Subcutaneous abdominal adipose tissue (tissue), 5 donors: ENCODE results near the gene GGA2.

ENCODE experiments used
- H3K27ac ChIP-seq: one replicate; pipeline ENCODE4 v1.7.0; 2013; ENCODE audit warnings: low read depth, mild to moderate bottlenecking, inconsistent platforms, low read length, moderate library complexity
- H3K27me3 ChIP-seq, 5 donors: one replicate each; pipeline ENCODE4 v1.7.0; 2013; ENCODE audit warnings: low read length in 5 of 5, inconsistent platforms in 1 of 5; ENCODE audit not compliant: control insufficient read depth in 5 of 5, insufficient read depth in 4 of 5
- H3K36me3 ChIP-seq, 5 donors: one replicate each; pipeline ENCODE4 v1.7.0; 2013; ENCODE audit warnings: low read length in 5 of 5; ENCODE audit not compliant: control insufficient read depth in 5 of 5, insufficient read depth in 5 of 5
- H3K4me1 ChIP-seq, 5 donors: one replicate each; pipeline ENCODE4 v1.7.0; 2013; ENCODE audit warnings: low read length in 5 of 5, mild to moderate bottlenecking in 3 of 5, moderate library complexity in 1 of 5; ENCODE audit not compliant: control insufficient read depth in 5 of 5, insufficient read depth in 5 of 5
- H3K4me3 ChIP-seq, 5 donors: one replicate each; pipeline ENCODE4 v1.7.0; 2013; ENCODE audit warnings: low read length in 5 of 5, low read depth in 1 of 5
- H3K9ac ChIP-seq, 5 donors: one replicate each; pipeline ENCODE4 v1.7.0; 2013; ENCODE audit warnings: low read length in 5 of 5, mild to moderate bottlenecking in 4 of 5, moderate library complexity in 3 of 5
- H3K9me3 ChIP-seq, 5 donors: one replicate each; pipeline ENCODE4 v1.7.0; 2013; ENCODE audit warnings: low read length in 5 of 5; ENCODE audit not compliant: control insufficient read depth in 5 of 5
- donor health status: healthy.
- donor health status: healthy.
- donor health status: healthy.
- donor health status: healthy.
- donor health status: healthy.

GGA2 gene

GRCh38 chr16:23539984-23540816, 29.9 kb upstream of the GGA2 start:
- no peak overlapping the region for H3K27ac ChIP-seq
- no peaks in the 10 kb centered on the region for H3K9me3 ChIP-seq
- no peaks in the 10 kb centered on the region for H3K27me3 ChIP-seq
- no peak overlapping the region for H3K9ac ChIP-seq
- H3K4me1 ChIP-seq, result no peaks in the 10 kb centered on the region
- no peak overlapping the region for H3K4me3 ChIP-seq
- peaks cover 8 to 72% (median 40%) of the 10 kb centered on the region in 5 donors for H3K36me3 ChIP-seq

DNA sequence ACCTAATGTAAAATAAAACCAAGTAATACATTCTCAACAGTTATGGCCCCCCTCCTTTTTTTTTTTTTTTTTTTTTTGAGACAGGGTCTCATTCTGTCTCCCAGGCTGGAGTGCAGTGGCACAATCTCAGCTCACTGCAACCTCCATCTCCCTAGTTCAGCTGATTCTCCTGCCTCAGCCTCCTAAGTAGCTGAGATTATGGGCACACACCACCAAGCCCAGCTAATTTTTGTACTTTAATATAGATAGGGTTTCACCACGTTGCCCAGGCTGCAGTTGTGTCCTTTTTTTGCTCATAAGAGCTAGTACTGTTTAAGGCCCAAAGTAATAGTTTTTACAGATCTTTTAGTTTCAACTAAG, 28.6 kb upstream of the GGA2 start:
- H3K36me3 ChIP-seq, result peaks cover 8 to 73% (median 43%) of the 10 kb centered on the region in 5 donors
- H3K4me3 ChIP-seq, result no peak overlapping the region
- no peak overlapping the region for H3K9ac ChIP-seq
- H3K27me3 ChIP-seq, result no peaks in the 10 kb centered on the region
- no peaks in the 10 kb centered on the region for H3K9me3 ChIP-seq
- no peak overlapping the region for H3K27ac ChIP-seq
- no peaks in the 10 kb centered on the region for H3K4me1 ChIP-seq

GRCh38 chr16:23537390-23537789, 27.1 kb upstream of the GGA2 start:
- no peaks in the 10 kb centered on the region for H3K9me3 ChIP-seq
- H3K27ac ChIP-seq, result no peak overlapping the region
- no peak overlapping the region for H3K9ac ChIP-seq
- H3K4me3 ChIP-seq, result no peak overlapping the region
- no peaks in the 10 kb centered on the region for H3K4me1 ChIP-seq
- no peaks in the 10 kb centered on the region for H3K27me3 ChIP-seq
- H3K36me3 ChIP-seq, result peaks cover 8 to 73% (median 53%) of the 10 kb centered on the region in 5 donors

- Histone ChIP-seq H3K27ac (no peak overlapping the region), H3K36me3 (peaks cover 9 to 78% (median 62%) of the 10 kb centered on the region in 5 donors), H3K27me3 (no peaks in the 10 kb centered on the region)
Measured at GRCh38 chr16:23535901-23536300, 25.6 kb upstream of the GGA2 start.

GRCh38 chr16:23534868-23535860, 24.9 kb upstream of the GGA2 start:
- Histone ChIP-seq H3K27ac (no peak overlapping the region), H3K9ac (no peak overlapping the region), H3K4me3 (no peak overlapping the region), H3K27me3 (no peaks in the 10 kb centered on the region), H3K36me3 (peaks cover 7 to 75% (median 60%) of the 10 kb centered on the region in 5 donors), H3K9me3 (no peaks in the 10 kb centered on the region), H3K4me1 (no peaks in the 10 kb centered on the region)

More at GRCh38 chr16:23535901-23536300, 25.6 kb upstream of the GGA2 start:
- Histone ChIP-seq H3K4me1 (no peaks in the 10 kb centered on the region), H3K9ac (no peak overlapping the region), H3K9me3 (no peaks in the 10 kb centered on the region), H3K4me3 (no peak overlapping the region)

DNA sequence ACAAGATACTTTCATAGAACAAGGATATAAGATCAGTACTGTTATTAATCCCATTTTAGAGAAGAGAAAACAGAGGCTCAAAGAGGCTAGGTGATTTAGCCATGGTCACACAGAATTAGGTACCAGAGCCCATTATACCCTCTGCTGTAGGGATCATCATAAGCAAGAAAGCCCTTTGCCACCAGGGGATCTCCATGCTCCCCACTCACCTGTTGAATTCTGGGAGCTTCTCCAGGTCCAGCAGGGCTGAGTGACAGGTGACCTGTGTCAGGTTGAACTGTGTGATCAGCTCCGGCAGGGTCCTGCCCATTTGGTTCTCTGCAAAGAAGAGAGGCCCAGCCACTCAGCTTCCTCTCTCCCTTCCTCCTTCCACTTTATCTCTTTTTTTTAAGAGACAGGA, 22.2 kb upstream of the GGA2 start:
- H3K27ac ChIP-seq, result no peak overlapping the region
- H3K9me3 ChIP-seq, result no peaks in the 10 kb centered on the region
- no peaks in the 10 kb centered on the region for H3K27me3 ChIP-seq
- peaks cover 9 to 86% (median 69%) of the 10 kb centered on the region in 5 donors for H3K36me3 ChIP-seq
- no peak overlapping the region for H3K4me3 ChIP-seq
- H3K9ac ChIP-seq, result no peak overlapping the region
- no peaks in the 10 kb centered on the region for H3K4me1 ChIP-seq

DNA sequence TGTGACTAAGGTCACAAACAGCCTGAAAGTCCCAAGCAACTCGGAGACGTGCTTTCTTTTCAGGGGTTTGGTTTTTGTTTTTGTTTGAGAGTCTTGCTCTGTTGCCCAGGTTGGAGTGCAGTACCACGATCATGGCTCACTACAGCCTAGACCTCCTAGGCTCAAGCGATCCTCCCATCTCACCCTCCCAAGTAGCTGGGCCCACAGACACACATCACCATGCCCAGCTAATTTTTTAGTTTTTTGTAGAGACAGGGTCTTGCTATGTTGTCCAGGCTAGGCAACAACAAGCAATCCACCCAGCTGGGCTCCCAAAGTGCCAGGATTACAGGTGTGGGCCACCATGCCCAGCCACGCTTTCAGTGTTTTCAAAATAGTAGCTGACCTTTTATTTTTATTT, 19.8 kb upstream of the GGA2 start:
- no peak overlapping the region for H3K4me3 ChIP-seq
- H3K36me3 ChIP-seq, result peaks cover 6 to 75% (median 65%) of the 10 kb centered on the region in 5 donors
- H3K27ac ChIP-seq, result no peak overlapping the region
- no peak overlapping the region for H3K9ac ChIP-seq
- no peaks in the 10 kb centered on the region for H3K9me3 ChIP-seq
- no peaks in the 10 kb centered on the region for H3K27me3 ChIP-seq
- no peaks in the 10 kb centered on the region for H3K4me1 ChIP-seq

- Histone ChIP-seq H3K27me3 (no peaks in the 10 kb centered on the region), H3K36me3 (peaks cover 6 to 75% (median 63%) of the 10 kb centered on the region in 5 donors), H3K4me3 (no peak overlapping the region), H3K9ac (no peak overlapping the region), H3K27ac (no peak overlapping the region), H3K9me3 (no peaks in the 10 kb centered on the region), H3K4me1 (peaks cover 0 to 3% (median 0%) of the 10 kb centered on the region in 5 donors)
Measured at GRCh38 chr16:23528644-23529310, 18.5 kb upstream of the GGA2 start.

- Histone ChIP-seq H3K9me3 (no peaks in the 10 kb centered on the region), H3K4me1 (peaks cover 0 to 3% (median 0%) of the 10 kb centered on the region in 5 donors), H3K4me3 (no peak overlapping the region), H3K27ac (no peak overlapping the region), H3K9ac (no peak overlapping the region), H3K27me3 (no peaks in the 10 kb centered on the region), H3K36me3 (peaks cover 9 to 75% (median 65%) of the 10 kb centered on the region in 5 donors)
Measured at GRCh38 chr16:23527961-23528643, 17.8 kb upstream of the GGA2 start.
